ENCODE data around the gene PHKB.

The PHKB gene

DNA sequence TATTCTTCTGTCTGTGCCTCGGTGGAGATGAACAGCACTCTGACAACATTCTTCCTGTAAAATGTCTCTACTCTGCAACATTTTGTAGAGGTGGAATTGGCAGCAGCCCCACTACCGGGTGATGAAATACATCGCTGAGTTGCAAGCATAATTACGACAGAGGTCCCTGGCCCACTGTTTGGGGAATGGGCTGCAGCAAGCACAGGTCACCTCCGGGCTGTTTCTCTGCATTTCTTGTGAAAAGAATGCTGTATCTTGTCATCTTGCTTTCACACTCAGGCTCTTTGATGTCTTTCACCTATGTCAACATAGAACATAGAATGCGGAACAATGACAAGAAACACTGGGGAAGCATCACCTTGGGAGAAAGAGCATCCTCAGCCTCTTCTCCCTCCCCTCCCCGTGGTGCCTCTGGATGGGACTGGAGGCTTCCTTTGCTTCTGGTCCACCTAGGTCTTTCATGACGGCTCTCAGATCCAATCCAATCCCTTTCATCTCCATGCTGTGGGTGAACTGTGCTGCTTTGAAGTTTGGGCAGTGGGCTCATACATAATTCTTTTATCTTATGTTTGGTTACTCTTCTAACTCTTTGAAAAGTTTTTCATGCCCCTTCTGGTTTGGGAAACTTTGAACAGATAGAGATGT is 265.0 kb downstream of the PHKB start:
- no peak overlapping the region for H3K27ac ChIP-seq (ENCODE audit: poor library complexity, severe bottlenecking)
- ATAC-seq (ENCODE audit: low read depth) = no peak
- H3K4me1 ChIP-seq (ENCODE audit: insufficient read depth, poor library complexity, severe bottlenecking) = peaks cover 2% of the 10 kb centered on the region
- no peak for TF ChIP-seq CTCF (IDR thresholded peaks at IDR 0.05; ENCODE audit: poor library complexity, severe bottlenecking)
- H3K27me3 ChIP-seq (ENCODE audit: insufficient read depth, poor library complexity, severe bottlenecking) = no peaks in the 10 kb centered on the region
- H3K4me3 ChIP-seq (ENCODE audit: severe bottlenecking) = no peak overlapping the region
- DNase-seq (ENCODE audit: low spot score) = no peak
- no peaks in the 10 kb centered on the region for H3K36me3 ChIP-seq (ENCODE audit: low read depth)
- no peaks in the 10 kb centered on the region for H3K9me3 ChIP-seq (ENCODE audit: severe bottlenecking)

DNA sequence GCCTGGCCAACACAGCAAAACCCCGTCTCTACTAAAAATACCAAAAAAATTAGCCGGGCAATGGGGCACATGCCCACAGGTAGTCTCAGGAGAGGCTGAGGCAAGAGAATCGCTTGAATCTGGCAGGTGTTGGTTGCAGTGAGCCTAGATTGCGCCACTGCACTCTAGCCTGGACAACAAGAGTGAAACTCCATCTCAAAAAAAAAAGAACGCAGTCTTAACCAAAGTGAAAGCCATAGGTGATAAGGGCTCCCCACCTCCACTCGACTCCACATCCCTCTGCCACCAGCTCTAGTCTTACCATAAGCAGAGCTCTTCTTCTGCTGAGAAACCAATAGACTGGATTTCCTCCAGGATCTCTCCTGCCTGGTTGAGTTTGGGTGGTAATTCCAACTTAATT is 266.0 kb downstream of the PHKB start:
- Histone ChIP-seq H3K9me3 (ENCODE audit: severe bottlenecking) (no peaks in the 10 kb centered on the region), H3K27ac (ENCODE audit: poor library complexity, severe bottlenecking) (no peak overlapping the region), H3K36me3 (ENCODE audit: low read depth) (no peaks in the 10 kb centered on the region), H3K4me3 (ENCODE audit: severe bottlenecking) (no peak overlapping the region), H3K27me3 (ENCODE audit: insufficient read depth, poor library complexity, severe bottlenecking) (no peaks in the 10 kb centered on the region), H3K4me1 (ENCODE audit: insufficient read depth, poor library complexity, severe bottlenecking) (peaks cover 7% of the 10 kb centered on the region)
- no peak for DNase-seq (ENCODE audit: low spot score)
- no peak for TF ChIP-seq CTCF (IDR thresholded peaks at IDR 0.05; ENCODE audit: poor library complexity, severe bottlenecking)
- ATAC-seq (ENCODE audit: low read depth) = no peak

- no peak for ATAC-seq (ENCODE audit: low read depth)
- H3K4me3 ChIP-seq (ENCODE audit: severe bottlenecking) = no peak overlapping the region
Measured at GRCh38 chr16:47728205-47728604, 267.1 kb downstream of the PHKB start.

GRCh38 chr16:47729701-47730100 is 268.6 kb downstream of the PHKB start:
- ATAC-seq (ENCODE audit: low read depth) (no peak), DNase-seq (ENCODE audit: low spot score) (no peak)
- no peak overlapping the region for H3K27ac ChIP-seq (ENCODE audit: poor library complexity, severe bottlenecking)
- H3K27me3 ChIP-seq (ENCODE audit: insufficient read depth, poor library complexity, severe bottlenecking) = no peaks in the 10 kb centered on the region
- no peak overlapping the region for H3K4me3 ChIP-seq (ENCODE audit: severe bottlenecking)
- no peaks in the 10 kb centered on the region for H3K36me3 ChIP-seq (ENCODE audit: low read depth)
- peaks cover 18% of the 10 kb centered on the region for H3K4me1 ChIP-seq (ENCODE audit: insufficient read depth, poor library complexity, severe bottlenecking)
- no peaks in the 10 kb centered on the region for H3K9me3 ChIP-seq (ENCODE audit: severe bottlenecking)
- TF ChIP-seq CTCF (IDR thresholded peaks at IDR 0.05; ENCODE audit: poor library complexity, severe bottlenecking) = no peak

More at GRCh38 chr16:47728205-47728604, 267.1 kb downstream of the PHKB start:
- Histone ChIP-seq H3K27ac (ENCODE audit: poor library complexity, severe bottlenecking) (no peak overlapping the region), H3K36me3 (ENCODE audit: low read depth) (no peaks in the 10 kb centered on the region), H3K27me3 (ENCODE audit: insufficient read depth, poor library complexity, severe bottlenecking) (no peaks in the 10 kb centered on the region), H3K4me1 (ENCODE audit: insufficient read depth, poor library complexity, severe bottlenecking) (peaks cover 18% of the 10 kb centered on the region), H3K9me3 (ENCODE audit: severe bottlenecking) (no peaks in the 10 kb centered on the region)
- no peak for TF ChIP-seq CTCF (IDR thresholded peaks at IDR 0.05; ENCODE audit: poor library complexity, severe bottlenecking)
- no peak for DNase-seq (ENCODE audit: low spot score)

- DNase-seq (ENCODE audit: low spot score) (no peak), ATAC-seq (ENCODE audit: low read depth) (peak; percentile 45; the same call in 2 of the 3 replicates)
- Histone ChIP-seq H3K4me3 (ENCODE audit: severe bottlenecking) (no peak overlapping the region), H3K9me3 (ENCODE audit: severe bottlenecking) (no peaks in the 10 kb centered on the region), H3K4me1 (ENCODE audit: insufficient read depth, poor library complexity, severe bottlenecking) (peaks cover 16% of the 10 kb centered on the region), H3K36me3 (ENCODE audit: low read depth) (no peaks in the 10 kb centered on the region), H3K27me3 (ENCODE audit: insufficient read depth, poor library complexity, severe bottlenecking) (no peaks in the 10 kb centered on the region), H3K27ac (ENCODE audit: poor library complexity, severe bottlenecking) (peak overlapping the region; percentile 86)
- TF ChIP-seq CTCF (IDR thresholded peaks at IDR 0.05; ENCODE audit: poor library complexity, severe bottlenecking) = no peak
Measured at GRCh38 chr16:47731252-47731651, 270.1 kb downstream of the PHKB start.

Measured in RWPE2 (cell line).